ENCODE measurements around the gene RBM43.
A peak's percentile ranks its signal among the peaks of the same experiment; 100 is the strongest.
"Not testable (repeated sequence)": the region's sequence is repeated elsewhere in the genome, so short reads cannot be mapped to it uniquely, and the experiment has no call there.

RBM43 gene

DNA sequence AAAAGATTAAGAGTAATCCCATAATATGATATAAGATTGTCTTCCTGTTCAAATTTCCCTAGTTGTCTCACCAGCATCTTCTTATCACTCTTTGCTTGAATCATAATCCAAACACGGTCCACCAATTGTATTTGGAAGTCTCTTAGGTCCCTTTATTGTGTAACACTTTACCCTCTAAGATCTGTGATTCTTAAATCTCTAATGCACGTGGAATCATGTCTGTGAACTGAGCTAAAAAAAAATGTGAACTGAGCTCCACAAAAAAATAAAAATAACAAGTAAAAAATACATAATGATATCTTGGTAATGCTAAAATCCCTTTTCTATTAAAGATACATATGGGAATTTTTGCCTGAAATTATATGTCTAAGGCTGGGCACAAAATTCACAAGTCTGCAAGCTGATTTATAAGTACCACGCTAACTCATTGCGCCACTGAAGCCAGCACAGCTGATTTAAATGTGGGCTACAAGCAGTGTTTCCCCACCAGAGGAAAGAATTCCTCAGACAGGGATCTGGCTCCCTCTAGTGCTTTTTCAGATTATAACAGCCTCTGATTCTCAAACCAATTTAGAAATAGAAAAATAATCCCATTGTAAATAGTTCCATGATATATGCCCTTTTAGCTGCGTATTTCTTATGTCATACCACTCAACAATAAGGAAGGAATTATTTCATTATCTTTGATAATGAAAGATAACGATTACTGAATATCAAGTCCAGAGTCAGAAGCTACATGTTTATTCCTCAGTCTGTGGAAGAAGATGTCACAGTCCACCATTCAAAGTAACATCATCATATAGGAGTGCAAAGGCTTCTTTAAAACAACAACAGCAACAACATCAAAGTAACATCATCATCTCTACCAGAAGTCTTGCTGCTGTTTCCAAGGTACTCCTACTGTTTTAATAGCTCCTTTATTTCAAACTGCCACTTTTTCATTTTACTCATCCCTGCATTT is 22.9 kb downstream of the RBM43 start (continued):
- TF ChIP-seq SP2 (tag by site-specific recombination; IDR thresholded peaks at IDR 0.05) (no peak), ZNF660 (tag by site-specific recombination; IDR thresholded peaks at IDR 0.05) (peak; percentile 86), ZNF114 (tag by site-specific recombination; IDR thresholded peaks at IDR 0.05) (no peak), ZNF366 (tag by site-specific recombination; conservative IDR thresholded peaks at IDR 0.05) (no peak), ZNF548 (tag by site-specific recombination; IDR thresholded peaks at IDR 0.05) (no peak), ZNF24 (tag by site-specific recombination; IDR thresholded peaks at IDR 0.05) (no peak), ZNF184 (tag by site-specific recombination; IDR thresholded peaks at IDR 0.05) (no peak), ZBTB20 (tag by site-specific recombination; IDR thresholded peaks at IDR 0.05) (no peak), ZNF654 (tag by site-specific recombination; IDR thresholded peaks at IDR 0.05; ENCODE audit: low read depth) (peak; percentile 76), ZNF19 (tag by site-specific recombination; IDR thresholded peaks at IDR 0.05; ENCODE audit: low read depth) (no peak)
- TF ChIP-seq, protein P1, sequence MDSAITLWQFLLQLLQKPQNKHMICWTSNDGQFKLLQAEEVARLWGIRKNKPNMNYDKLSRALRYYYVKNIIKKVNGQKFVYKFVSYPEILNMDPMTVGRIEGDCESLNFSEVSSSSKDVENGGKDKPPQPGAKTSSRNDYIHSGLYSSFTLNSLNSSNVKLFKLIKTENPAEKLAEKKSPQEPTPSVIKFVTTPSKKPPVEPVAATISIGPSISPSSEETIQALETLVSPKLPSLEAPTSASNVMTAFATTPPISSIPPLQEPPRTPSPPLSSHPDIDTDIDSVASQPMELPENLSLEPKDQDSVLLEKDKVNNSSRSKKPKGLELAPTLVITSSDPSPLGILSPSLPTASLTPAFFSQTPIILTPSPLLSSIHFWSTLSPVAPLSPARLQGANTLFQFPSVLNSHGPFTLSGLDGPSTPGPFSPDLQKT (IDR thresholded peaks at IDR 0.05; ENCODE audit: borderline replicate concordance, low read depth, low read length), result no peak

DNA sequence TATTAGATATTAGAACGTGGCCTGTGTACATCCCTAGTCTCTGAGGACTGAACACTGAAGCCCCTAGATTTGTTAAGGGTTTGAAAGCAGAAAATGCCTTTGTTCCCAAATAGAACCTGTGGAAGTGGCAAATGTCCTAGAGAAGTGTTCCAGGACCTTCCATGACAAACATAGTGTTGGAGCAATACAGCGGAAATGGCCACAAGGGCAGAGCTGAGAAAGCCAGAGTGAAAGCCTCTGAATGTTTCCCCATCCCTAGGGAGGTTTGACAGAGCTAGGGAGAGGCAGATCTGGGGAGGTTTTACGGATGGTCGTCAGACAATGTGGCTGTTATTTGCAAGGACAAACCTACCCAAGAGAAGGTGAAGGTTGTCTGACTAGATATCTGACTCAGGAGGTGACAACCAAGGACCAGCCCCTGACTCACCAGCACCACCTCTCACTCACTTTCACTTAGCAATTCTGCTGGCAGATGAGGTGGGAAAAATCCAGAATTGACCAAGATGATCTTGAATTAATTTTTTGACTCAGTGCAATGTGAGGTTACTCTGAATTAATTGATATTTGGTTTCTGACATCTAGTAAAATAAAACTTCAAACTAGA is 24.1 kb downstream of the RBM43 start:
- peaks cover 3% of the 10 kb centered on the region; the same call in 1 of the 2 replicates for H3K4me1 ChIP-seq (ENCODE audit: control insufficient read depth, insufficient read depth, low read length)
- no peak overlapping the region for H3K27ac ChIP-seq (ENCODE audit: extremely low read depth, low read depth, low read length)
- ChIA-PET CTCF (interaction anchor here (0.6 to 4.1 kb wide), 9 partner anchors 8 to 1640 kb away, joined by 3 to 42 read pairs (median 6); no protein-coding TSS in a partner anchor), POLR2A (no interaction called here)
- TF ChIP-seq ZNF555 (tag by site-specific recombination; conservative IDR thresholded peaks at IDR 0.05), result no peak
- peak; percentile 39; the same call in 1 of the 2 replicates for TF ChIP-seq PRDM1 (tag by site-specific recombination; IDR thresholded peaks at IDR 0.05)
- no peaks in the 10 kb centered on the region for H3K9me3 ChIP-seq (ENCODE audit: control insufficient read depth, insufficient read depth, low read depth, low read length)
- no peaks in the 10 kb centered on the region for H3K36me3 ChIP-seq (ENCODE audit: control insufficient read depth in 2 of 2, insufficient read depth in 1 of 2, low read length in 2 of 2)
- no peak overlapping the region for H3K4me3 ChIP-seq (ENCODE audit: low read depth, low read length)

DNA sequence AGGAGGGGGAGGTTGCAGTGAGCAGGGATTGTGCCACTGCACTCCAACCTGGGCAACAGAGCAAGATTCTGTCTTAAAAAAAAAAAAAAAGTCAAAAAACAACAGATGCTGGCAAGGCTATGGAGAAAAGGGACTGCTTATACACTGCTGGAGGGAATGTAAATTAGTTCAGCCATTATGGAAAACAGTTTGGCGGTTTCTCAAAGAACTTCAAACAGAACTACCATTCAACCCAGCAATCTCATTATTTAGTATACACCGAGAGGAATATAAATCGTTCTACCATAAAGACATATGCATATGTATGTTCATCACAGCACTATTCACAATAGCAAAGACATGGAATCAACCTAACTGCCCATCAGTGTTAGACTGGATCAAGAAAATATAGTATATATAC is 27.9 kb downstream of the RBM43 start:
- CTCF ChIA-PET, result interaction anchor here (0.6 kb wide), 1 partner anchor 1635 kb away, joined by 3 read pairs; no protein-coding TSS in a partner anchor
- H3K36me3 ChIP-seq (ENCODE audit: control insufficient read depth in 2 of 2, insufficient read depth in 1 of 2, low read length in 2 of 2); H3K4me3 ChIP-seq (ENCODE audit: low read depth, low read length); H3K27ac ChIP-seq (ENCODE audit: extremely low read depth, low read depth, low read length); H3K9me3 ChIP-seq (ENCODE audit: control insufficient read depth, insufficient read depth, low read depth, low read length); POLR2A ChIA-PET; H3K4me1 ChIP-seq (ENCODE audit: control insufficient read depth, insufficient read depth, low read length): not testable (repeated sequence)

DNA sequence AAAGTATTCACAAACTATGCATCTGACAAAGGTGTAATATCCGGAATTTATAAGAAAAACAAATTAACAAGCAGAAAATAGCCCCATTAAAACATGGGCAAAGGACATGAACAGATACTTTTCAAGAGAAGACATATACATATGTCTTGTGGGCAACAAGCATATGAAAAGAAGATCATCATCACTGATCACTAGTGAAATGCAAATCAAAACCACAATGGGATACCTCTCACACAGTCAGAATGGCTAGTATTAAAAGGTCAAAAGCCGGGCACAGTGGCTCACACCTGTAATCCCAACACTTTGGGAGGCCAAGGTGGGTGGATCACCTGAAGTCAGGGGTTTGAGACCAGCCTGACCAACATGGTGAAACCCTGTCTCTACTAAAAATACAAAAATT is 28.4 kb downstream of the RBM43 start:
- H3K4me3 ChIP-seq (ENCODE audit: low read depth, low read length); CTCF ChIA-PET; H3K9me3 ChIP-seq (ENCODE audit: control insufficient read depth, insufficient read depth, low read depth, low read length); POLR2A ChIA-PET; H3K4me1 ChIP-seq (ENCODE audit: control insufficient read depth, insufficient read depth, low read length); H3K27ac ChIP-seq (ENCODE audit: extremely low read depth, low read depth, low read length); H3K36me3 ChIP-seq (ENCODE audit: control insufficient read depth in 2 of 2, insufficient read depth in 1 of 2, low read length in 2 of 2): not testable (repeated sequence)

DNA sequence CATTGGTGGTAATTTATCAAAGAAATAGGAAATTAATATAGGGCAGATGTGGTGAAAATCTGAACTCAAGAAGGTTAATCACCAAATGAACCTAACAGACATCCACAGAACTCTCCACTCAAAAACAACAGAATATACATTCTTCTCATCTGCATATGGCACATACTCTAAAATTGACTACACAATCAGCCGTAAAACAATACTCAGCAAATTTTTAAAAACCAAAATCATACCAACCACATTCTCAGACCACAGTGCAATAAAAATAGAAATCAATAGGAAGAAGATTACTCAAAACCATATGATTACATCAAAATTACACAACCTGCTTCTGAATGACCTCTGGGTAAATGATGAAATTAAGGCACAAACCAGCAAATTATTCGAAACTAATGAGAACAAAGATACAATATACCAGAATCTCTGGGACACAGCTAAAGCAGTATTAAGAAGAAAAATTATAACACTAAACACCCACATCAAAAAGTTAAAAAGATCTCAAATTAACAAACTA is 31.0 kb downstream of the RBM43 start:
- POLR2A ChIA-PET, result no interaction called here
- CTCF ChIA-PET, result interaction anchor here (3.2 kb wide), 1 partner anchor 8 kb away, joined by 16 read pairs; no protein-coding TSS in a partner anchor
- Histone ChIP-seq H3K9me3 (ENCODE audit: control insufficient read depth, insufficient read depth, low read depth, low read length) (no peaks in the 10 kb centered on the region), H3K27ac (ENCODE audit: extremely low read depth, low read depth, low read length) (no peak overlapping the region), H3K4me3 (ENCODE audit: low read depth, low read length) (no peak overlapping the region), H3K4me1 (ENCODE audit: control insufficient read depth, insufficient read depth, low read length) (no peaks in the 10 kb centered on the region), H3K36me3 (ENCODE audit: control insufficient read depth in 2 of 2, insufficient read depth in 1 of 2, low read length in 2 of 2) (no peaks in the 10 kb centered on the region)
- TF ChIP-seq HOXC10 (CRISPR knock-in tag; IDR thresholded peaks at IDR 0.05) (no peak), ZNF629 (tag by site-specific recombination; IDR thresholded peaks at IDR 0.05) (no peak), ZNF211 (tag by site-specific recombination; IDR thresholded peaks at IDR 0.05; ENCODE audit: low read depth) (no peak), ZBTB17 (tag by site-specific recombination; IDR thresholded peaks at IDR 0.05) (no peak), HOXA7 (CRISPR knock-in tag; IDR thresholded peaks at IDR 0.05; ENCODE audit: borderline replicate concordance) (no peak), ZNF561 (tag by site-specific recombination; IDR thresholded peaks at IDR 0.05; ENCODE audit: borderline replicate concordance) (no peak), GLIS2 (tag by site-specific recombination; IDR thresholded peaks at IDR 0.05) (no peak), ZNF37A (tag by site-specific recombination; IDR thresholded peaks at IDR 0.05) (no peak), SP2 (tag by site-specific recombination; IDR thresholded peaks at IDR 0.05) (no peak), ZFP41 (tag by site-specific recombination; IDR thresholded peaks at IDR 0.05; ENCODE audit: borderline replicate concordance) (no peak)

Data from HEK293 (cell line).